ENCODE data around the gene SPRYD4.

The SPRYD4 gene

DNA sequence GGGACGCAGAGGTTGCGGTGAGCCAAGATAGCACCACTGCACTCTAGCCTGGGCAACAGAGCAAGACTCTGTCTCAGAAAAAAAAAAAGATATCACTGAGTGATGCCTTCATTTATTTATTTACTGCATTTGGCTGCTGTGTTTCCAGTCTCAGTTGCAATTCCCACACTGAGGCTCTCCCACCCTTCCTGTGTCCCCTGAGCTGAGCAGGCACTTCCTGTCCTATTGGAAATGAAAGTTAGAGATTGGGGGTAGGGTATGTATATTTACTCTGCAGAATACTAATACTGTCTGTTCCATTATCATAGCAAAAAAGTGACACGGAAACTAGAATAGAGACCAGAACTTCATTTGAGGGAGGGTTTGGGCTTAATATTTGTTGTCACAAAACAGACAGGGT lies 51.7 kb downstream of the SPRYD4 start:
- no peak for TF ChIP-seq TAF1 (IDR thresholded peaks at IDR 0.05; ENCODE audit: low read depth, low read length)
- TF ChIP-seq POU2F2 (IDR thresholded peaks at IDR 0.05; ENCODE audit: low read depth, low read length), result no peak
- TF ChIP-seq POLR2A (IDR thresholded peaks at IDR 0.05; ENCODE audit: low read depth, low read length), result no peak
- no peak for TF ChIP-seq PAX5 (IDR thresholded peaks at IDR 0.05; ENCODE audit: insufficient read depth, low read length, severe bottlenecking)
- TF ChIP-seq POLR2AphosphoS5 (IDR thresholded peaks at IDR 0.05; ENCODE audit: low read depth, low read length), result no peak
- no peak for TF ChIP-seq SPI1 (IDR thresholded peaks at IDR 0.05; ENCODE audit: low read depth, low read length)
- FAIRE-seq (no peak), DNase-seq (ENCODE audit: insufficient read length, low spot score) (no peak)

DNA sequence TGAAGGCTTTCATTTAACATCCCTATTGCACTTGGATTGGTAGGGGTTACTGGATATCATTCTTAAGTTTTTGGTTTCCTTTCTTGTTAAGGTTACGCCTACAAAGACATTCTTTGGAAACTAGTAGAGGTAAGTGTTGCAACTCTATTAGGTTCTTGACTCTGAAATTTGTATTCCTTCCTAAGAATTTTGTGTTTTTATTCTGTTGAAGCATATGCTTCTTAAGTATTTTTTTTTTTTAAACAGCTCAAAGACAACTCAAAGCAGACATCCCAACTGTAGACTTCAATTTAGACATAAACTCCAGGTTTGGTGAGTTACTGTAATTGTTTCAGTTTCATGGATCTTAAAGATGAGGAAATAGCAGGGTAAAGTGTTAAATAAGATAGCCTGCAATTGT lies 52.1 kb downstream of the SPRYD4 start:
- TF ChIP-seq TAF1 (IDR thresholded peaks at IDR 0.05; ENCODE audit: low read depth, low read length), result no peak
- TF ChIP-seq POU2F2 (IDR thresholded peaks at IDR 0.05; ENCODE audit: low read depth, low read length), result no peak
- TF ChIP-seq SPI1 (IDR thresholded peaks at IDR 0.05; ENCODE audit: low read depth, low read length), result no peak
- no peak for TF ChIP-seq POLR2AphosphoS5 (IDR thresholded peaks at IDR 0.05; ENCODE audit: low read depth, low read length)
- no peak for TF ChIP-seq POLR2A (IDR thresholded peaks at IDR 0.05; ENCODE audit: low read depth, low read length)
- no peak for TF ChIP-seq PAX5 (IDR thresholded peaks at IDR 0.05; ENCODE audit: insufficient read depth, low read length, severe bottlenecking)
- DNase-seq (ENCODE audit: insufficient read length, low spot score) (no peak), FAIRE-seq (no peak)

- TF ChIP-seq SPI1 (IDR thresholded peaks at IDR 0.05; ENCODE audit: low read depth, low read length) (no peak), POLR2A (IDR thresholded peaks at IDR 0.05; ENCODE audit: low read depth, low read length) (no peak), PAX5 (IDR thresholded peaks at IDR 0.05; ENCODE audit: insufficient read depth, low read length, severe bottlenecking) (no peak), POLR2AphosphoS5 (IDR thresholded peaks at IDR 0.05; ENCODE audit: low read depth, low read length) (no peak), TAF1 (IDR thresholded peaks at IDR 0.05; ENCODE audit: low read depth, low read length) (no peak), POU2F2 (IDR thresholded peaks at IDR 0.05; ENCODE audit: low read depth, low read length) (no peak)
- FAIRE-seq (no peak), DNase-seq (ENCODE audit: insufficient read length, low spot score) (no peak)
These were observed 52.8 kb downstream of the SPRYD4 start for GRCh38 chr12:56521209-56521589.

DNA sequence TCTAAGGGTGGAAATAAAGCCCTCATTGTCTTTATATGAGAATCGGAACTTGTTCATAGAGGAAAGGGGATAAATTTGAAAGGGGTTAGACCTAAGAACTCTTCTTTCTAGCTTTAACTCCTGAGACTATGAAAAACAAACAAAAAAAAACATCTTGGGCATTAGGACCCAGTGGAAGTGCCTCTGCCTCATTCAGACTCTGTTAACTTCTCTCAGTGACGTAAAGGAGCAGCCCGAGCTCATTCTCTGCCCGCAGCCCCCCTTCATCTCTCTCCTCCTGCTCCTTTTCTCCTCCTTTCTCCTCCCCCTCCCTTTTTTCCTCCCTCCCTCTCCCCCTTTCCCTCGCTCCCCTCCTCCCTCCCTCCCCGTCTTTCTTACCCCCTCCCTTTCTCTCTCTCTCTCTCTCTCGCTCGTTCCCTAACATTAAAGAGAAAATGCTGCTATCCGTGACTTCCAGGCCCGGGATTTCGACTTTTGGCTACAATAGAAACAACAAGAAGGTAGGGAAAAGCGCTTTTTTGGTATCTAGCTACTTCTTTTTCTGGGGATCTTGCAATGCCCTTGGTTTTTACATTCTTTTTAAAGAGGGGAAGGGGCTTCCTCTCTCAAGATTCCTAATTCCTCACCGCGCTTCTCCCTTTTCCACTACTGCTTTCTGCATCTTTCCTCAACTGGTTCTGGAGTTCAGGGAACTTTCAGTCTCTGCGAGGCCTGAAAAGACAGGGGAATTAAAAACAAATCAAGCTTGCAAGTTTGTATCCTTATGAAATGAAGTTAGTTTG lies 53.4 kb downstream of the SPRYD4 start, which contains the start of gene RBMS2:
Gene RBMS2 (plus strand): TSS at position 231 of the 782 bp plus-strand sequence. CDS start 204 bp downstream, at position 435.
- FAIRE-seq (peak; percentile 58), DNase-seq (ENCODE audit: insufficient read length, low spot score) (peak; percentile 24)
- no peak for TF ChIP-seq SPI1 (IDR thresholded peaks at IDR 0.05; ENCODE audit: low read depth, low read length)

DNA sequence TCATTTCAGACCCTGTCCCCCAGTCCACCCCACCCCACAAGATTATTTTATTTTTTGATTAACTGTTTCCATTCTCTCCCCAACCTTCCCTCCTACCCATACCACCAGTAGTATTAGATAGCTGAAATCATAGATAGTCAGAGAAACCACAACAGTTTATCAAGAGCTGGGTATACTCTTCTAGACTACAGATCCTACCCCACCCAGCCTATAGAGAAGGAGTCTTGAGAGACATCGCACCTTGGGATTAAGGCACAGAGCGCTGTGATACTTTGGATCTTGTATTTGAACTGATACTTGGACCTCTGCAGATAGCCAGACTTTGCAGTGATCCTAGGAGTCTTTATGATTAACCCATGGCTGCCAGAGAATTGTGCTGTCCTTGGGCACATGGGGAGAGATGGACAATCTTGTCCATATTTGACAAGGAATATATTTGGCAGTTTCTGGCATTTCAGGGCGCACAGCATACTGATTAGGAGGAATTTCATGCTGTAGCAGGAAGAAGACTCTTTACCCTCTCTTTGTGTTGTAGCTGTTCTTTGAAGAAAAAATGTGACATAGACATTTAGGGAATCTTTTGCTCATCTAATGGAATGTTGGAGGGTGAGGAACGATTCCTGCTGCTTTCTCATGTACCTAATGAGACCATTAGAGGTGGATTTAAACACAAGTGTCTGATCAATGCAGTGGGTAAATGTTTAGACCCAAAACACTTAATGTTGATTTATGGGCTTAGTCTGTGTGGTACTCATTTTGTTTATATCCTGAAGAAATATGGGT lies 54.2 kb downstream of the SPRYD4 start:
- DNase-seq (ENCODE audit: insufficient read length, low spot score) (no peak), FAIRE-seq (no peak)
- TF ChIP-seq SPI1 (IDR thresholded peaks at IDR 0.05; ENCODE audit: low read depth, low read length), result no peak
- no peak for TF ChIP-seq PAX5 (IDR thresholded peaks at IDR 0.05; ENCODE audit: insufficient read depth, low read length, severe bottlenecking)
- TF ChIP-seq POLR2A (IDR thresholded peaks at IDR 0.05; ENCODE audit: low read depth, low read length), result no peak
- TF ChIP-seq POU2F2 (IDR thresholded peaks at IDR 0.05; ENCODE audit: low read depth, low read length), result no peak
- no peak for TF ChIP-seq POLR2AphosphoS5 (IDR thresholded peaks at IDR 0.05; ENCODE audit: low read depth, low read length)
- no peak for TF ChIP-seq TAF1 (IDR thresholded peaks at IDR 0.05; ENCODE audit: low read depth, low read length)

- TF ChIP-seq TAF1 (IDR thresholded peaks at IDR 0.05; ENCODE audit: low read depth, low read length) (no peak), SPI1 (IDR thresholded peaks at IDR 0.05; ENCODE audit: low read depth, low read length) (no peak), PAX5 (IDR thresholded peaks at IDR 0.05; ENCODE audit: insufficient read depth, low read length, severe bottlenecking) (no peak), POLR2AphosphoS5 (IDR thresholded peaks at IDR 0.05; ENCODE audit: low read depth, low read length) (no peak), POU2F2 (IDR thresholded peaks at IDR 0.05; ENCODE audit: low read depth, low read length) (no peak)
- DNase-seq (ENCODE audit: insufficient read length, low spot score), result no peak
- FAIRE-seq, result no peak
These were observed 60.5 kb downstream of the SPRYD4 start for GRCh38 chr12:56528846-56529245.
